Aorta (tissue), 5 donors: Measurements from ENCODE around the gene NTF3. TPM values are rescaled to one million over a fixed set of nuclear protein-coding genes. Genes with fewer than 3 reads are reported as not detected.

Experiments used
- ATAC-seq: fragments of 200-7000 bp; cut with Tn5 transposase; one replicate; pipeline ENCODE4 v1.9.1; 2022; ENCODE audit warnings: moderate library complexity; ENCODE audit not compliant: low FRiP score
- DNase-seq, 2 donors: peaks; one replicate each; pipeline ENCODE4 v3.0.0-alpha.2; 2020
- H3K27ac ChIP-seq, 2 donors: one replicate each; pipeline ENCODE4 v1.5.1; 2013; ENCODE audit warnings: low read length in 2 of 2, mild to moderate bottlenecking in 2 of 2, moderate library complexity in 2 of 2, control low read depth in 1 of 2, inconsistent platforms in 1 of 2, low read depth in 1 of 2
- H3K27me3 ChIP-seq, 2 donors: one replicate each; pipeline ENCODE4 v1.6.1; 2013; ENCODE audit warnings: control low read depth in 1 of 2, low read length in 1 of 2, mild to moderate bottlenecking in 1 of 2, moderate library complexity in 1 of 2; ENCODE audit not compliant: insufficient read depth in 2 of 2, control insufficient read depth in 1 of 2
- H3K36me3 ChIP-seq, 2 donors: one replicate each; pipeline ENCODE4 v1.6.1; 2013; ENCODE audit warnings: control low read depth in 1 of 2, low read length in 1 of 2, mild to moderate bottlenecking in 1 of 2; ENCODE audit not compliant: insufficient read depth in 2 of 2, control insufficient read depth in 1 of 2
- H3K4me1 ChIP-seq, 2 donors: one replicate each; pipeline ENCODE4 v1.6.1; 2013; ENCODE audit warnings: low read length in 2 of 2, control low read depth in 1 of 2, mild to moderate bottlenecking in 1 of 2, moderate library complexity in 1 of 2; ENCODE audit not compliant: insufficient read depth in 2 of 2, control insufficient read depth in 1 of 2
- H3K4me3 ChIP-seq, 2 donors: one replicate each; pipeline ENCODE4 v1.5.1; 2013; ENCODE audit warnings: low read length in 2 of 2, control low read depth in 1 of 2, mild to moderate bottlenecking in 1 of 2
- H3K9me3 ChIP-seq: one replicate; pipeline ENCODE4 v1.6.1; 2013; ENCODE audit warnings: mild to moderate bottlenecking, low read length; ENCODE audit not compliant: control insufficient read depth
- WGBS, 2 donors: extraction: QIAGEN DNeasy Blood & Tissue Kit; methylation state at CpG; one replicate each; pipeline ENCODE4 v1.1.7; 2013; 5-methylcytosine and 5-hydroxymethylcytosine counted together
- intact Hi-C, 2 donors: fragments of 100-400 bp; cut with DNase I; formaldehyde crosslinking; loops; one replicate each; pipeline versions ENCODE4 v1.14.2 to v1.15.0; 2022
- polyA plus RNA-seq, 2 donors: library from polyadenylated mRNA; stranded (reverse); fragments of 200-250 nt; gene quantifications; one replicate each; pipeline ENCODE4 v1.2.3, GENCODE V29; 2013
- total RNA-seq, 2 donors: library from RNA; stranded (reverse); fragmentation: NEBNext Ultra II Directional; extraction: Animal tissue kit (Norgen Biotek cat#: 25700); gene quantifications; one replicate each; pipeline ENCODE4 v1.2.1, GENCODE V29; 2021
- donor health status: healthy with polysubstance abuse.
- donor health status: Bipolar disorder and iron deficiency.
- donor health status: DM: no; HTN: no; CAD: no.
- donor health status: DM: no; HTN: no; CAD: no.
- donor health status: DM: yes; HTN: yes; CAD: no.

NTF3 gene
- total and polyA plus RNA-seq, 4 donors = 7.5 to 51.6 (median 17.3) TPM

DNA sequence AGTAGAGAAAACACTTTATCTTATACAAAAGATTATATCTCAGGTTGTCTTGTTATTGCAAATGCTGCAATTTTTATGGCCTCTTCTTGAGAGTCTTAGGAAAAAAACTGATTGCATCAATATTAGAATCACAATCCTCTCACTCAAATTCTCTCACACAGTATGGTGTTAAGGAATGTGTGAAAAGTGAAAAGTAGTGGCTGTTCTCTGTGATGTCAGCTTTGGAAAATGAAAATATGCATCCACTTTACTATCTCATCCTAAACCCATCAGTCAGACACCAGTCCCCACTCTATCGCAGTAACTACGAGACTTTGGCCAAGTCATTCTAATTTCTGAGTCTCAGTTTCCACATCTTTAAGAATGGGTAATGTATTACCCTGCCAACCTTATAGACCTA is 32.6 kb upstream of the NTF3 start:
- Histone ChIP-seq H3K27ac (no peak overlapping the region), H3K27me3 (no peaks in the 10 kb centered on the region), H3K4me1 (peaks cover 0 to 8% of the 10 kb centered on the region in 2 donors), H3K36me3 (no peaks in the 10 kb centered on the region), H3K9me3 (no peaks in the 10 kb centered on the region), H3K4me3 (no peak overlapping the region)
- no peak for DNase-seq
- WGBS, 2 donors = 93 to 95% methylated on average over 2 of the region's 2 CpGs
- intact Hi-C loops = no loop called here
- ATAC-seq = no peak

DNA sequence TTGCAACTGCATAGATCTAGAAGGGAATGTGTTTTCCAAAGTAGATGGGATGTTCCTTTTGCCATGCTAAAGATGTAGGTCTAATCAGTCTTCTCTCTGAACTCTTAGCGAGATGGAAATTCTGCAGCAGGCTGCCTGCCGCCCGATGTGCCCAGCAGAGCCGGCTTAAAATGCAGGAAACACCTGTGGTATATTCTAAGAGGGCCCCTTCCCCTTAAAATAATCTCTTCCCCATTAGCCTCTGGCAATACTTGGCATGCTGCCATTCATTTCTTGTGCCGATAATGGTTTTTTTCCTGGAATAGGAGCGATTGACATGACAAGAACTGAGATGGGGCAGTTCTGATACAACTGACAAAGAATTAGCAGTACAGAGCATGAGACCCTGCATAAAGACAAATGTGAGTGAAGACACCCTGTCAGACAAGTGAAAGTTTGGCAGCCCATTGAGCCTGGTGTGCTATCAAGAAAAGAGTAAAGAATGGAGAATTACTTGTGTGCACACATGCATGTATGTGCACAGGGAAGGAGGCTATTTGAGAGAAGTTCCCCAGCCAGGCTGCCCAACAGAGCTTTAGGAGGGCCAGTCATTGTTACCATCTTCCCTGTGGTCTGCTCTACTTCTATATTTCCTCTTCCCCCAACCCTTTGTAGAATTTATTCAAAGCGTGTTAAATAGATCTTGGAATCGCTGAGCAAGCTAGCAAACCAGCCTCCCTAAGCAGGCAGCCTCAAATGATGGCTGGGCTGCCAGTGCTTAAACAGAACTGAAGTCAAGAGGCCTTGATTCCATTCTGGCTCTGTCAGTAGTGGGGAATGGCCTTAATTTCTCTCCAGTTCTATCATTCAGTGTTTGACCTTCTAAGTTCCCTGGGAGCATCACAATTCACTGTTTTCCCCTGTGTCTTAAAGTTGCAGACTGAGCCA is 29.6 kb upstream of the NTF3 start:
- intact Hi-C loops = no loop called here
- Histone ChIP-seq H3K27ac (no peak overlapping the region), H3K36me3 (no peaks in the 10 kb centered on the region), H3K4me1 (peaks cover 0 to 8% of the 10 kb centered on the region in 2 donors), H3K27me3 (no peaks in the 10 kb centered on the region), H3K4me3 (no peak overlapping the region), H3K9me3 (no peaks in the 10 kb centered on the region)
- DNase-seq = no peak
- ATAC-seq = no peak
- 80 to 85% methylated on average over 8 of the region's 8 CpGs for WGBS, 2 donors

DNA sequence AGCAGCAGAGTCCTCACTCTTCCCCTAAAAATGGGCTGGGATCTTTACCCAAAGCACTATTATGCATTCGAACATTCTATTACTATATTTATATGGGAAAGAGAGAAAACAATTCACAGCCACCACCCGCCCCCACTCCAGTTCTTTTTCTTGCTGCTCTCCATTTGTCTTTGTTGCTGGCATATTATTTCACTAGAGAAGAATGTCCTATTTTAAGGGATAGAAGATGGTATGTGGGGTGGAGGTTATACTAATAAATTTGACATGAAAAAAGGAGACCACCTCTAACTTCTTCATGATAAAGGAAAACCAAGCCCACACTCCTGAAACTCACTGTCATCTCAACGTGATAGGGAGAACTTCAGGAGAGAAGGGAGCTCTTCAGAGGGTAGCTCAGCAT is 28.5 kb upstream of the NTF3 start:
- Histone ChIP-seq H3K27me3 (no peaks in the 10 kb centered on the region), H3K27ac (no peak overlapping the region), H3K9me3 (no peaks in the 10 kb centered on the region), H3K36me3 (no peaks in the 10 kb centered on the region), H3K4me1 (peaks cover 0 to 8% of the 10 kb centered on the region in 2 donors), H3K4me3 (no peak overlapping the region)
- DNase-seq = no peak
- no peak for ATAC-seq
- intact Hi-C loops = no loop called here
- WGBS, 2 donors = 12 to 14% methylated on average over 3 of the region's 3 CpGs

DNA sequence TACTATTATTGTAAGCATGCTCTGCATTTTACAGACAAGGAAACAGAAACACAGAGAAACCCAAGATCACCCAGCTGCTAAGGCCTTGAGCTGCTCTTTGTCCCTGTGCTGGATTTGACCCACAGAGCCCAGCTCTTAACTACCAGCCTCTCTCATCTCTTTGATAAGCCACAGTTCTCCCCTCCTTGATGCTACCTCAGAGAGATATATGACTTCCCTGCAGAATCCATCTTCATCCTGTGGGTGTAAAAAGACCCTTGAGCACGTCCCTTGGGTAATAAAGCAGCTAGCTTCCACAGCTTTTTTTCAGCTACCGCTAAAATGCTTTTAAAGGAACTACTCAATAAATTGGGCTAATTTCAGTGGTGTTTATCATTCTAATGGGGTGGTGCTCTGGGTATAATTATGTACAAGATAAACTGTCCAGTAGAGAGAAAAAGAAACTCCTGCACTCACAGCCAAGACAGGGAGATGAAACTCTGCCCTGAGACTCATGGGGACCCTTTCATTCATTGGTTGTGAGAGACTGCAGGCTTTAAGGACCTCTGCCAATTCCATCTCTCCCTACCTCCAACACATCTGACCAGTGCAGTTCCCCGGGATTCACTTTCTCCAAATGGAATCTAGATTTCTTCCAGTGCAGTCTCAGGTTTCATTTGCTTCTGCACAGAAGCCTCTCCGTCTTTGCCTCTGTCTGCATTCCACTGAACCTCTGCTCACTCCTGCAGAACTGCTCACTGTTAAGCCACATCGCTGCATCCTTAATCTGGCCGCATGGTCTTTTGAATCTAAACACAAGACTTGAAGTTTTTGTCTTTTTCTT is 24.7 kb upstream of the NTF3 start:
- Histone ChIP-seq H3K4me1 (peaks cover 0 to 8% of the 10 kb centered on the region in 2 donors), H3K36me3 (no peaks in the 10 kb centered on the region), H3K4me3 (no peak overlapping the region), H3K9me3 (no peaks in the 10 kb centered on the region), H3K27ac (no peak overlapping the region), H3K27me3 (no peaks in the 10 kb centered on the region)
- DNase-seq (no peak), ATAC-seq (no peak)
- 82 to 83% methylated on average over 6 of the region's 6 CpGs for WGBS, 2 donors
- intact Hi-C loops = no loop called here

- no peaks in the 10 kb centered on the region for H3K27me3 ChIP-seq
- H3K4me1 ChIP-seq = no peaks in the 10 kb centered on the region
- H3K4me3 ChIP-seq = no peak overlapping the region
- no peak overlapping the region for H3K27ac ChIP-seq
- intact Hi-C loops = no loop called here
- H3K36me3 ChIP-seq = no peaks in the 10 kb centered on the region
- WGBS, 2 donors = 75 to 78% methylated on average over 1 of the region's 1 CpG
- no peak for DNase-seq
- no peak for ATAC-seq
- peaks cover under 1% of the 10 kb centered on the region for H3K9me3 ChIP-seq
These were observed 22.3 kb upstream of the NTF3 start for GRCh38 chr12:5409619-5410018.

DNA sequence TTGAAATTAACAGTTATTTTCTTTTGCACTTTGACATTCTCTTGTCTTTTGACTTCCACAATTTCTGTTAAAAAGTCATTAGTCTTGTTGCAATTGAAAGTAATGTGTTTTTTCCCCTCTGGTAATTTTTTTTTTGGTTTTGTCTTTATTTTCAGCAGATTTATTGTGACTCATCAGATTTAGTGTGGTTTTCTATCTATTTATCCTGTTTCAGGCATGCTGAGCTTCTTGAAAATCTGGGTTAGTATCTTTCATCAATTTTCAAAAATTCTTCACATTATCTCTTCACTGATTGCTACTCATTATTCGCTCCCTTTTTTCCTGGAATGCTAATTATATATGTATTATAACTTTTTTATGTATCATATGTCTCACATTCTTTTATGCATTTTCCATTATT is 15.3 kb upstream of the NTF3 start:
- Histone ChIP-seq H3K27me3 (no peaks in the 10 kb centered on the region), H3K9me3 (peaks cover 2% of the 10 kb centered on the region), H3K36me3 (no peaks in the 10 kb centered on the region), H3K4me1 (no peaks in the 10 kb centered on the region), H3K27ac (no peak overlapping the region), H3K4me3 (no peak overlapping the region)
- DNase-seq = no peak
- intact Hi-C loops = no loop called here
- ATAC-seq = no peak
- WGBS, 2 donors = 97 to 100% methylated on average over 1 of the region's 1 CpG

DNA sequence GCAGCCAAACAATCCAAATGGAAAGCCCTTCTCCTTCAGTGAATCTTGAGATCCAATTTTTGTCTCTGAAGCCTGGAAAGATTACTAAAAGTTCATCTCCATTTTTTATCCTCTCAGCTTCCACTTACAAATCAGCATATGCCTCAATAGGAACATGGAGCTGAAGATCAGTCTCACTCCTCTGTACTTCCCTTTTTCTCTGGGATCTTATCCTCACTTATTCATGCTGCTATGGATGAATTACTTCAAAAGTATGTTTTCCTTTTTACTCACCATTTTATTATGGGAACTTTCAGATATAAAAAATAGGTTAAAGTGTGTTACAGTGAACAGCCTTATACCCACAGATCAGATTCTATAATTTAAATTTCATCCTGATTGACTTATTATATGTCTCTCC is 14.4 kb upstream of the NTF3 start:
- DNase-seq = no peak
- Histone ChIP-seq H3K36me3 (no peaks in the 10 kb centered on the region), H3K4me1 (no peaks in the 10 kb centered on the region), H3K27me3 (no peaks in the 10 kb centered on the region), H3K4me3 (no peak overlapping the region), H3K9me3 (peaks cover 2% of the 10 kb centered on the region), H3K27ac (no peak overlapping the region)
- intact Hi-C loops = no loop called here
- no peak for ATAC-seq

DNA sequence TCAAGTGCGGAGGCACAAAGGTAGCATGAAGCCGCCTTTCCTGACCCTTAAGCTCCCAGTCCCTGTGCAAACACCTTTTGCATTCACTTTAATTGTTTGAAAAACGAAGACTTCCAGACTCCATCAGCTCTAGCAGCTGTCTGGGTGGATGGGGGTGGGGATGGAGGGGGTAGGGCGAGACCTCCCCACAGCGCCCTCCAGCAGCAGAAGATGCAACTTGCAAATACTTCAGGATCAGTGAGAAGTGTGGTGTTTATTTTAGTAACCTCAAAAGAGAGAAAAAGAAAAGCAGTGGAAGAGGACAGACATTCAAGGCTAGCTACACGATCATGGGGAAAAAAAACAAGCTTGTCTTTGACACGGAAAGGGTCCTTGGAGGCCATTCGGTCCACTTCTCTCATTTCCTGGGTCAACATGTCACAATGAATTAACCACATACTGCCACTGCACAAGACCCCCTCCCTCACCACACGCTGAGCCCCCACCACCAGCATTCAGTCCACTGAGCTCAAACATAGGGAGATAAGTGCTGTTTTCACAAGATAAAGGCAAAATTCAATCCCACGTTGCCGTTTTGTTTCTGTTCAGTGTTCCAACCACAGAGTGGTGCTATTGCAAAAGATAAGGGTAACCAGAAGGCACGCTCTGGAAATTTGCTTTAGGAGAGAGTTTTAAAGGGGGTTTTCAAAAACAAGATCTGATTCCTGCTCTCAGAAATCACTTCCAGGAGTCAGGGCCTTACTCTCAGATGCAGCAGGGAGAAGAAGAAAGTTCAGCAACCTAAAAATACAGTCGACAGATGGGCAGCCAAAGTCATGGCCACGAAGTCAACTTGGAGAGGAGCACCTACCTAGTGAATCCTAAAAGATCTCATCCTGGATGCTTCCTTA is 3.3 kb upstream of the NTF3 start:
- DNase-seq (no peak), ATAC-seq (no peak)
- no peak overlapping the region for H3K27ac ChIP-seq
- 21 to 22% methylated on average over 14 of the region's 14 CpGs for WGBS, 2 donors
- H3K36me3 ChIP-seq = no peaks in the 10 kb centered on the region
- intact Hi-C loops = loop anchor here (1.0 to 5.0 kb wide), 5 partner anchors 83 to 406 kb away; no protein-coding TSS in a partner anchor
- no peaks in the 10 kb centered on the region for H3K9me3 ChIP-seq
- H3K27me3 ChIP-seq = no peaks in the 10 kb centered on the region
- H3K4me3 ChIP-seq = no peak overlapping the region
- H3K4me1 ChIP-seq = no peaks in the 10 kb centered on the region
